Uterus (tissue), 4 donors: Measurements from ENCODE around the gene RAPH1. TPM values are rescaled to one million over a fixed set of nuclear protein-coding genes. Genes with fewer than 3 reads are reported as not detected.

Experiments used
- DNase-seq, 2 donors: peaks; one replicate each; pipeline ENCODE4 v3.0.0-alpha.2; 2019 to 2020
- H3K27ac ChIP-seq, 2 donors: fragments of 200-600 bp; sonication (generic); 1 replicate in 1 of 2; 2 replicates in 1 of 2; pipeline ENCODE4 v1.5.1; 2016 to 2018
- H3K27me3 ChIP-seq, 2 donors: fragments of 200-600 bp; sonication (generic); one replicate each; pipeline ENCODE4 v1.5.1; 2018 to 2019; ENCODE audit warnings: control low read depth in 1 of 2
- H3K36me3 ChIP-seq, 2 donors: fragments of 200-600 bp; sonication (generic); one replicate each; pipeline ENCODE4 v1.5.1; 2019; ENCODE audit warnings: control low read depth in 1 of 2
- H3K4me1 ChIP-seq, 2 donors: fragments of 200-600 bp; sonication (generic); one replicate each; pipeline ENCODE4 v1.5.1; 2018 to 2019; ENCODE audit warnings: control low read depth in 1 of 2
- H3K4me3 ChIP-seq, 2 donors: fragments of 200-600 bp; sonication (generic); 1 replicate in 1 of 2; 2 replicates in 1 of 2; pipeline ENCODE4 v1.5.1; 2018 to 2019; ENCODE audit warnings: mild to moderate bottlenecking in 1 of 2
- H3K9me3 ChIP-seq, 2 donors: fragments of 200-600 bp; sonication (generic); one replicate each; pipeline ENCODE4 v1.5.1; 2019; ENCODE audit warnings: control low read depth in 1 of 2
- CTCF ChIP-seq, 4 experiments: fragments of 200-600 bp in 2 of 4; fragments of 450-650 bp in 2 of 4; sonication (generic) in 2 of 4; IDR thresholded peaks; one replicate each; pipeline ENCODE4 v1.5.1; 2016 to 2019; ENCODE audit warnings: antibody characterized with exemption in 4 of 4, mild to moderate bottlenecking in 2 of 4, moderate library complexity in 1 of 4
- POLR2A ChIP-seq, 2 donors: fragments of 450-650 bp; IDR thresholded peaks; one replicate each; pipeline ENCODE4 v1.6.1; 2016; ENCODE audit warnings: antibody characterized with exemption in 2 of 2, mild to moderate bottlenecking in 1 of 2, moderate library complexity in 1 of 2
- intact Hi-C: fragments of 100-400 bp; cut with DNase I; formaldehyde crosslinking; loops from one replicate; pipeline ENCODE4 v1.15.1; 2023; ENCODE audit warnings: low total_unique reads
- total RNA-seq, 4 donors: library from RNA; depleted of rRNA in 3 of 4; stranded (reverse); fragments of >200 nt in 3 of 4; gene quantifications; one replicate each; pipeline versions ENCODE4 v1.1.0 to v1.2.4, GENCODE V29; 2014 to 2023
- donor health status: DM: yes; HTN: yes; CAD: no.

The RAPH1 gene
- total RNA-seq, 4 donors from 2014 or later: 17.4 to 49.5 (median 23.5) TPM

- no peaks in the 10 kb centered on the region for H3K27me3 ChIP-seq
- DNase-seq: no peak
- H3K4me1 ChIP-seq: no peaks in the 10 kb centered on the region
- no peak overlapping the region for H3K4me3 ChIP-seq
- TF ChIP-seq POLR2A (IDR thresholded peaks at IDR 0.05) (no peak), CTCF (IDR thresholded peaks at IDR 0.05) (no peak)
- H3K36me3 ChIP-seq: no peaks in the 10 kb centered on the region
- intact Hi-C loops: no loop called here
- H3K27ac ChIP-seq: no peak overlapping the region
- no peaks in the 10 kb centered on the region for H3K9me3 ChIP-seq
Measured at GRCh38 chr2:203582468-203582867, 47.4 kb upstream of the RAPH1 start.

GRCh38 chr2:203580844-203581243 lies 45.7 kb upstream of the RAPH1 start:
- Histone ChIP-seq H3K36me3 (no peaks in the 10 kb centered on the region), H3K4me3 (no peak overlapping the region), H3K27ac (no peak overlapping the region), H3K27me3 (no peaks in the 10 kb centered on the region), H3K4me1 (no peaks in the 10 kb centered on the region), H3K9me3 (no peaks in the 10 kb centered on the region)
- DNase-seq: no peak
- intact Hi-C loops: no loop called here
- TF ChIP-seq CTCF (IDR thresholded peaks at IDR 0.05) (no peak), POLR2A (IDR thresholded peaks at IDR 0.05) (no peak)

- no peak for DNase-seq
- TF ChIP-seq POLR2A (IDR thresholded peaks at IDR 0.05): no peak
- no peak for TF ChIP-seq CTCF (IDR thresholded peaks at IDR 0.05)
- Histone ChIP-seq H3K27me3 (no peaks in the 10 kb centered on the region), H3K4me3 (no peak overlapping the region), H3K9me3 (no peaks in the 10 kb centered on the region), H3K4me1 (no peaks in the 10 kb centered on the region), H3K36me3 (no peaks in the 10 kb centered on the region), H3K27ac (no peak overlapping the region)
- intact Hi-C loops: no loop called here
Measured at GRCh38 chr2:203579730-203580129, 44.6 kb upstream of the RAPH1 start.

- Histone ChIP-seq H3K9me3 (no peaks in the 10 kb centered on the region), H3K4me3 (no peak overlapping the region), H3K4me1 (no peaks in the 10 kb centered on the region), H3K27ac (no peak overlapping the region), H3K27me3 (no peaks in the 10 kb centered on the region), H3K36me3 (no peaks in the 10 kb centered on the region)
- DNase-seq: no peak
- intact Hi-C loops: no loop called here
- no peak for TF ChIP-seq POLR2A (IDR thresholded peaks at IDR 0.05)
Measured at GRCh38 chr2:203578759-203579643, 43.9 kb upstream of the RAPH1 start.

GRCh38 chr2:203574824-203575223 lies 39.7 kb upstream of the RAPH1 start:
- Histone ChIP-seq H3K9me3 (no peaks in the 10 kb centered on the region), H3K36me3 (no peaks in the 10 kb centered on the region), H3K4me3 (no peak overlapping the region), H3K27me3 (no peaks in the 10 kb centered on the region), H3K4me1 (no peaks in the 10 kb centered on the region), H3K27ac (no peak overlapping the region)
- intact Hi-C loops: no loop called here
- TF ChIP-seq CTCF (IDR thresholded peaks at IDR 0.05) (no peak), POLR2A (IDR thresholded peaks at IDR 0.05) (no peak)
- DNase-seq: no peak
